ENCODE measurements around the gene KCNJ5.

The KCNJ5 gene

GRCh38 chr11:128920666-128921065 is 29.5 kb downstream of the KCNJ5 start:
- in situ Hi-C loops (cut with HindIII; ENCODE audit: low sequenced_read_pairs): no loop called here

GRCh38 chr11:128921793-128922192 is 30.6 kb downstream of the KCNJ5 start:
- no peak for DNase-seq (ENCODE audit: low read depth, low spot score)
- in situ Hi-C loops (cut with HindIII; ENCODE audit: low sequenced_read_pairs): no loop called here
- TF ChIP-seq CTCF (IDR thresholded peaks at IDR 0.05; ENCODE audit: low read depth, low read length): no peak
- no peak overlapping the region for H3K4me3 ChIP-seq (ENCODE audit: low read depth, low read length)

More at GRCh38 chr11:128920666-128921065, 29.5 kb downstream of the KCNJ5 start:
- no peak for DNase-seq (ENCODE audit: low read depth, low spot score)
- H3K4me3 ChIP-seq (ENCODE audit: low read depth, low read length): no peak overlapping the region
- no peak for TF ChIP-seq CTCF (IDR thresholded peaks at IDR 0.05; ENCODE audit: low read depth, low read length)

- DNase-seq (ENCODE audit: low read depth, low spot score): no peak
- in situ Hi-C loops (cut with HindIII; ENCODE audit: low sequenced_read_pairs): no loop called here
- H3K4me3 ChIP-seq (ENCODE audit: low read depth, low read length): no peak overlapping the region
- no peak for TF ChIP-seq CTCF (IDR thresholded peaks at IDR 0.05; ENCODE audit: low read depth, low read length)
These were observed 32.9 kb downstream of the KCNJ5 start for GRCh38 chr11:128924104-128924503.

- H3K4me3 ChIP-seq (ENCODE audit: low read depth, low read length): no peak overlapping the region
- no peak for DNase-seq (ENCODE audit: low read depth, low spot score)
- in situ Hi-C loops (cut with HindIII; ENCODE audit: low sequenced_read_pairs): no loop called here
- TF ChIP-seq CTCF (IDR thresholded peaks at IDR 0.05; ENCODE audit: low read depth, low read length): no peak
These were observed 33.5 kb downstream of the KCNJ5 start for GRCh38 chr11:128924510-128925249.

- no peak for TF ChIP-seq CTCF (IDR thresholded peaks at IDR 0.05; ENCODE audit: low read depth, low read length)
- in situ Hi-C loops (cut with HindIII; ENCODE audit: low sequenced_read_pairs): no loop called here
These were observed 34.1 kb downstream of the KCNJ5 start for GRCh38 chr11:128925250-128925600.

GRCh38 chr11:128926000-128926399 is 34.8 kb downstream of the KCNJ5 start:
- DNase-seq (ENCODE audit: low read depth, low spot score): no peak
- in situ Hi-C loops (cut with HindIII; ENCODE audit: low sequenced_read_pairs): no loop called here
- no peak overlapping the region for H3K4me3 ChIP-seq (ENCODE audit: low read depth, low read length)
- TF ChIP-seq CTCF (IDR thresholded peaks at IDR 0.05; ENCODE audit: low read depth, low read length): no peak

More at GRCh38 chr11:128925250-128925600, 34.1 kb downstream of the KCNJ5 start:
- H3K4me3 ChIP-seq (ENCODE audit: low read depth, low read length): no peak overlapping the region
- DNase-seq (ENCODE audit: low read depth, low spot score): no peak

Measured in astrocyte of the spinal cord (primary cell).